ENCODE data around the gene NFIX.

DNA sequence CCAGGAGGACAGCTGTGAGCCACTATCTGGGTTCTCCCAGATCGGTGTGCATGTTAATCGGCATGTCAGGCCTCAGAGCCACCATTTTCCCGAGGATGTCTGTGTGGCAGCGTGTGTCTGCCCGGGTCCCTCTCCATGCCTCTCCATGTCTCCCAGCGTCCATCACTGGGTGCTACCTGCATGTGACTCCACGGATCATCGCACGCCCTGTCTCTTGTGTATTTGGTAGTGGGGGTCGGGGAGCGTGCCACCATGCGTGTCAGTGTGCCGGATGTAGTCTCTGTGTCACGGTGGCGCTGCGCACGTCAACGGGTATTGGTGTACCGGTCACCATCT is 5.9 kb downstream of the NFIX start:
- TF ChIP-seq GATA2 (IDR thresholded peaks at IDR 0.05; ENCODE audit: low read depth, low read length): no peak
- TF ChIP-seq GATA3 (IDR thresholded peaks at IDR 0.05; ENCODE audit: low read depth, low read length): no peak
